NK-92 (cell line): Measurements from ENCODE around the gene MT2A.

Source experiments
- DNase-seq: peaks from one replicate; lab custom pipeline; 2025; ENCODE audit not compliant: unreplicated experiment; lab: John Stamatoyannopoulos, UW

MT2A gene

GRCh38 chr16:56594292-56594619 lies 14.1 kb upstream of the MT2A start:
- no peak for DNase-seq

- DNase-seq: no peak
Observed at GRCh38 chr16:56600398-56600999, 7.9 kb upstream of the MT2A start.

- DNase-seq: no peak
Observed at GRCh38 chr16:56601325-56601724, 7.1 kb upstream of the MT2A start.

DNA sequence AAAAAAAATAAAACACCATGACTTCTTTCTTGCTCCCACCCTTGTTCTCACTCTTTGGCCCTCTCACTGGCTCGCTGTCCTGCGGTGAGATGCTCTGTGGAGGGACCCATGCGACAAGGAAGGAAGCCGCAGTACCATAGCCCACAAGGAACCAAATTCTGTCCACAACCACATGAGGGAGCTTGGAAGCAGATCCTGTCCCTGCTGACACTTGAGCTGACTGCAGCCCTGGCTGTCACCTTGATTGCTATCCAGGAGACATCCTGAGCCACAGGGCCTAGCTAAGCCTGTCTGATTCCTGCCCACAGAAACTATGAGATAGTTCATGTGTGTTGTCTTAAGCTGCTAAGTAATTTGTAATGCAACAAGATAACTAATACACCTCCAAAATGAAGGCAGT lies 4.8 kb upstream of the MT2A start:
- DNase-seq: no peak

DNA sequence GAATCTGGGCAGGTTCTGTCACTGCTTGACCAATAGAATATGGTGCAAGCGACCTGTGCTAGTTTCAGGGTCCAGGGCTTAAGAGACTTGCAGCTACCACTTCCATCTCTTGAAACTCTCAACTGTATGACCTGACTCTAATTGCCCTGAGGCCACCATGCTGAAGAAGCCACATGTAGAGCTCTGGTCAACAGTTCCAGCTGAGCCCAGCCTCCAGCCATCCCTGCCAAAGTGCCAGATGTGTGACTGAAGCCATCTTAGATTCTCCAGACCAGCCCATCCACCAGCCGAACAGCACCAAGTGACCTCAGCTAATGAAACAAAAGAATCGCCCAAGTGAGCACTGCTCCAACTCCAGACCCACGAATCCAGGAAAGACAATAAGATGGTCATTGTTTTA lies 3.4 kb upstream of the MT2A start:
- no peak for DNase-seq

DNA sequence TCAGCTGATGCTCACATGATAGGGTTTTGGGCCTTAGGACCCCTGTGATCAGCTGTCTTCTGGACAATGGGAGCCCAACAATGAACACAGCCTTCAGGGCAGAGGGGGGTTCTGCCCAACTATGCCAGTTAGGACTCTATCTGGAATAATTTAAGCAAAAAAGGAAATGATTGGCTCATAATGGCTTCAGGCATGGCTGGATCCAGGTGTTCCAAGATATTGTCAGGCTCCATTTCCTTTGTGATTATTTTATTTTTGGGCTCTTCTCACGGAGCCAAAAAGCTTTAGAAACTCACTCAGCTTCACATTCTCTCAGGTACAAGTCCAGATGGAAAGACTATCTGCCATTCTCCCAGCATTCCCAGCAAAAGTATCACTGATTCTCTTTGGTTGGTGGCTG lies 2.9 kb upstream of the MT2A start:
- no peak for DNase-seq

DNA sequence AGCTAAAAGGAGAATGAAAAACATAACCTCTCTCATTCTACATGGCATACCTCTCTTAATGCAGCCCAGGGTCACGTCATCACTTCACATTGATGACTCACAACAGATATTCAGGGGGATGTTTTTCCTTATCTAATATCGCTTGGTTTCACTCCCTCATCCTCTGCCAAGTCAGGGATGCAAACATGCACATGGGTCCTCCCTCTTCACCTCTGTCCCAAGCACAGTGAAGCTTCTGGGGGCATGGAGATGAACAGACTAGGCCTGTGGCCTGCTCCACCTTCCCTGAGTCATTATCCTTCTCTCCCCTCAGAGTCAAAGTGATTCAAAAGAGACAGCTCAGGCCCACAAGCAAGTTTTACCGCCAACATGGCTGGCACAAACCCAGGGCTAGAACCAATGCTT lies 2.3 kb upstream of the MT2A start:
- no peak for DNase-seq

DNA sequence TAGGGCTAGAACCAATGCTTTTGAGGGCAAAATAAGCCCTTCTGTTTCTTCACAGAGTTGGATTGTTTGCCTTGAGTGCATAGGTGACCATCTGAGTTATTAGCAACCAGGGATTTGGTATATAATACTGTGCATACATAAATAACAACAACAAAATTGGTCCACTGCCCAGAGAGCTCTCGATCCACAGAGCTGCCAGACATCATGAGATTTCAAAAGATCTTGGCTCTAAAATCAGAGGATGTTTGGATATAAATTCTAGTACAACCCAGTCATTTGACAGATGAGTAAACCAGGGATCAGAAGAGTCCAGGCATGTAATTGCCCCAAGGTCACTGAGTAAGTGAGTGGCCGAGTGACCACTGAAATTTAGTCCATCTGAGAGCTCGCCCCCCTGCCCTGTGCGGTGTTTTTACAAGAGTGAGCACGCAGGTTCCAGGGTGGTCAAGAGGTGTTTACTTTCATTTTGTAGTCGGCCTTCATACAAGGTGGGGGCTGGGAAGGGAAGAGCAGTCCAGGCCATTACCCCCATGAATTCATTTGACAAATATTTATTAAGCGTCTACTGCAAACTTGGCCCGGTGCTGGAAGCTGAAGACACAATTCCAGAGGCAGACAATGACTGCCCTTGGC lies 1.8 kb upstream of the MT2A start:
- no peak for DNase-seq

DNA sequence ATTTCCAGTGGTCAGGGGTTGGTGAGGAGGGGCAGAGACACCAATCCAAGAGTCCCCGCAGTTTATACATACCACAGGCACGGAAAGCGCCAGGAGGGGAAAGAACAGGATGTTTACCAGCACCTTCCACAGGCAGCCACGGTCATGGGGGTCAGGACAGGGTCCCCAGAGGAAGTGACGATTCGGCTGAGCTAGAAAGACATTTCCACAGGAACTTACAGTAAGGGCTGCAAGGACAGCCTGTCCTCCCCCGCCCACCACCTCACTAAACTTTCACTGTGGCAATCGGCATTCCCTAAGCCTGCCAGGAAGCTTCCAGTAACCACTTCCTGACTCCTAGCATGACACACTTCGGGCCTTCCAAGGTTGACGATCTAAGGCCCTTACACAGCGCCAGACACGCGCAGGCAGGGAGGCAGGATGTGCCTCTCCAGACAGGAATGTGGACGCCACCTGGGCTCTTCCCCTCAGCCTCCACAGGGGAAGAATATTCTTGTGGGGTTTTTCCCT lies 1.2 kb upstream of the MT2A start:
- DNase-seq: no peak

GRCh38 chr16:56607675-56608042 lies 725 bp upstream of the MT2A start:
- no peak for DNase-seq

DNA sequence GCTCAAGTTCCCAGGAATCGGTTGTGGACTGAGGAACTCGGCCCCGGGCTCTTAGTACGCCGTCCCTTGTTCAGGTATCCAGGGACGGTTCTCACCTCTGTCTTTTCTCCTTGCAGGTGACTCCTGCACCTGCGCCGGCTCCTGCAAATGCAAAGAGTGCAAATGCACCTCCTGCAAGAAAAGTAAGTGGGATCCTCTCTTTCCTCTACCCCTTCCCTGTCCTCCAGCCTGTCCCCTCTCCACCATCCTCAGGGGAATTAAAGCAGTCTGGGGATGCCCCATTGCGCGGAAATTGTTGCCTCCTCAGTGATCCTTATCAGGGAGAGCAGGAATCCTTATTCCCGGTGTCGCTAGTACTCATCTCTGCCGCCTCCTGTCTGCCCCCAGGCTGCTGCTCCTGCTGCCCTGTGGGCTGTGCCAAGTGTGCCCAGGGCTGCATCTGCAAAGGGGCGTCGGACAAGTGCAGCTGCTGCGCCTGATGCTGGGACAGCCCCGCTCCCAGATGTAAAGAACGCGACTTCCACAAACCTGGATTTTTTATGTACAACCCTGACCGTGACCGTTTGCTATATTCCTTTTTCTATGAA lies 585 bp downstream of the MT2A start:
- no peak for DNase-seq

DNA sequence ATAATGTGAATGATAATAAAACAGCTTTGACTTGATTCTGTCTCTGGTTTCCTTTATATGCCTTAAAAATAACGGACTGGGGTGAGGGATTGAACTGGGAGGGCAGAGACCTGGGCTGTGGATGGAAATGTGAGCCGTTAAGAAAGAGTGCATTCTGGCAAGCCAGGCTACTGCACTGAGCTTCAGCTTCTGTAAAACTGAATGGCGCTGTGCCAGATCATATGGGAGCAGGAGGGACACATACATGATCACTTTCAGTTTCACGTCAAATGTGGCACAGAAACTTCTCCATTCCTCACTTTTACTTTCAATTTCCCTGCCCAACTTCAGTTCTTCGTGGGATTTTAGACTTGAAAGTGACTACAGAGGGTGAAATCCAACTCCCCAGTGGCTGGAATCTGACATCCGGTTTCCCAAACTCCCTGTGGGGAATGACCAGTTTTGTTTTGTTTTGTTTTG lies 1.1 kb downstream of the MT2A start:
- DNase-seq: no peak

- DNase-seq: no peak
Observed at GRCh38 chr16:56610017-56610608, 1.7 kb downstream of the MT2A start.

GRCh38 chr16:56610609-56611111 lies 2.3 kb downstream of the MT2A start:
- DNase-seq: no peak

- no peak for DNase-seq
Observed at GRCh38 chr16:56611281-56611833, 3.0 kb downstream of the MT2A start.

DNA sequence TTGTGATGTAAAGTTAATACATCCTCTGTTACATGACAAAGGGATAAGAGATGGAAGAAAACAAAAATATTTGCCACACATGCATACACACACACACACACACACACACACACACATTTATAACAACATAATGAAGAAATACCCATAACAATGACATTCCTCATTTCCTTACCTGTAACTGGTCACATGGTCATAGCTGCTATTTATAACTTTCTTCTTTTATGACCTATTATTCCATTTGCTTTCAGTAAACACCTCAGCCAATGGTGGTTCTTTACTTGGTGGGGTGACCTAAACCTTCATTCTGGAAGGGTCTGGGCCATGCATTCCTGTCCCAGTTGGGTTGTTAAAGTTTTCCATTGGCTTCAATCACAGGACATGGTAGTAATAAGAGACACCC lies 5.3 kb downstream of the MT2A start:
- DNase-seq: no peak

DNA sequence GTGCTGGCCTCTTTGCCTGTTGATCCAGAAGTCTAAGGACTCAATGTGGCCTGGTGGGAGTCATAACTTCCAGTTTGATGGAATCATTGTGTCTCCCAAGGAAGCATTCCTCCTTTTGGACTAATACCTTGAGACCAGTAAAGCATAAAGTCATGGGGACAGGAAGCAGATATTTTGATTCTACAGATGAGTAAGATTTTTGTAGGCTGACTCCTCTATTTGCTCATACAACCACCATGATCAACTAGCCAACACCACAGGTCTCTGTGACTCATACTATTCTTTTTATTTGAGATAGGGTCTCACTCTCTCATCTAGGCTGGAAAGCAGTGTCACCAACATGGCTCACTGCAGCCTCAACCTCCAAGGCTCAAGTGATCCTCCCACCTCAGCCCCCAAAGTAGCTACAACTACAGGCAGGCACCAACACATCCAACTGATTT lies 6.2 kb downstream of the MT2A start:
- no peak for DNase-seq

DNA sequence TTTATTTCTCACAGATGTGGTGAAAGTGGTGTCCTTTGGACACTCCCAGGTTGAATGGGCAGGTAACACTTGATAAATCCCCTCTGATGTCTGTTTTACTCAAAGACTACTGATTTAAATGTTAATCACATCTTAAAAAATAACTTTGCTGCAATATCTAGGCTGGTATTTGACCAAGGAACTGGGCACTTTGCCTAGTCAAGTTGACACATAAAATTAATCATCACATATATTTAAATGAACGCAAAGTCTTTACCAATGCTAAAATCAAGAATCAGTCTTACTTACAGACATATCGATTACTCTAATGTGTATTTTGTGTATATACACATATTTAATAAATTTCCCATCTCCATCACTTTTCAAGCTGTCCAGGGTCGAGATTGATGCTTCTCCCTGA lies 7.0 kb downstream of the MT2A start:
- no peak for DNase-seq

DNA sequence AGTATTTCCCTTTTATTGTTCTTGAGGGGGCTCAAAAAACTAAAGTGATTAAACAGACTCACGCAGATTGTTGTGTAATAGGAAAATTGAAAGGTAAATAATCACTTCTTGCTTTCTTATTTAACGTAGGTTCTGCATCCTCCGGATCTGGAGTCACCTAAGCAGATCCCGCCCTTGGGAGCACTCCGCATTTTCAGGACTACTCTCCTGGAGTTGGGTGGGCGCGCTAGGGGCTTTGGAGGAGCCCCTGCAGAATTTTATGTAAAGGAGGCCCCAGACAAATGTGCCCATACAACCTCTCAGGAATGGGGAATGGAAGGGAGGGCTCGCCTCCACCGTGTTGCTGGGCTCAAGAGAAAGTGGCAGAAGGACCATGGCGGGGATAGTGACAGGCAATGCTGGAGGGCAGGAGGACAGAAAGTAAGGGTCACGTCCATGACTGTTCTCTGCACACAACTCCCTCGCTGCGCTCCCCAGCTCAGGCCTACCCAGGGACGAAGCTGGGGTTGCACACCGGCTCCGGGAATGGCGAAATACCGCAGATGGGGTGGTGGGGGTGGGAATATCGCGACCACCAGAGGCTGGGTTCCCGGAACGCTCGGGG lies 8.3 kb downstream of the MT2A start:
- no peak for DNase-seq

DNA sequence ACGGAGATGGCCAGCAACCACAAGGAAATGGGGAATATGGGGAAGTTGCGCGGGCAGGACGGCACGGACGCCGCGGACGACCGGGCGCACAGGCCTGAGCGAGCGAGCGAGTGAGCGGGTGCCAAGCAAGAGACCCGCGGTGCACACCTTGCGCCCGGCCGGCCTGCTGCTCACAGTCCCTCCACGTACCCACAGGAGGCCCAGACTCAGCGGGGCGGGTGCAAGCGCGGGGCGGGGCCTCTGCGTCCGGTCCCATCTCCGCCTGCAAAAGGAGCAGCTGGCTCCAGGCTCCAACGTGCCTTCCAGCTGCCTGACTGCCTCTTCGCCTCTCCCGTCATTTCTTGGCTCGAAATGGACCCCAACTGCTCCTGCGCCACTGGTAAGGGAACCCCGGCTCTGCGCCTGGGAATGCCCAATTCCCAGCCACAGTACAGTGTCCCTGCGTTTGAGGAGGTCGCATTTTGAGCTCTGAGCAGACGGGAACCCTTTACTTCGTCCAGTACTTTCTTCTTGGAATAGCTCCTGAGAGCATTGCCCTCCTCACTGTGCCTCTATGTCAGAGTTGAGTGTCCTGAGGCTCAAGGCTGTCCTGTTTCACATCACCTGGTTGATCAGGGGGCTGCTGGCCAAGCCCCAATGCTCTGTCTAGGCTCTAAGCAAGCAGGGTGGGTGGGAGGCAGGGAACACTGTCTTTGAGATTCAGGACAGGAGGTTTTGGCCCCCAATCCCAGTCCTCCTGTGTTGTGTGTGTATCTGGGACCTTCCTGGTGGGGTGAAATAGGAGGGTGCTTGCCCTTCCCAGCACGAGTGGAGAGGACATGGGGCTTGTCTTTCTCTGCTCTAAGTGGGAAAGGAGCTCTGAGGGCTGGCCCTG lies 9.1 kb downstream of the MT2A start:
- no peak for DNase-seq
